Stimulated activated CD4-positive, alpha-beta T cell treated with anti-CD3 and anti-CD28 coated beads, Interleukin-4, amount 100 ng/mL, for 24 hours (primary cell): ENCODE data around the gene FOXN3.

Experiments
- DNase-seq: peaks from one replicate; pipeline ENCODE4 v3.0.0-alpha.2; 2020

The FOXN3 gene

DNA sequence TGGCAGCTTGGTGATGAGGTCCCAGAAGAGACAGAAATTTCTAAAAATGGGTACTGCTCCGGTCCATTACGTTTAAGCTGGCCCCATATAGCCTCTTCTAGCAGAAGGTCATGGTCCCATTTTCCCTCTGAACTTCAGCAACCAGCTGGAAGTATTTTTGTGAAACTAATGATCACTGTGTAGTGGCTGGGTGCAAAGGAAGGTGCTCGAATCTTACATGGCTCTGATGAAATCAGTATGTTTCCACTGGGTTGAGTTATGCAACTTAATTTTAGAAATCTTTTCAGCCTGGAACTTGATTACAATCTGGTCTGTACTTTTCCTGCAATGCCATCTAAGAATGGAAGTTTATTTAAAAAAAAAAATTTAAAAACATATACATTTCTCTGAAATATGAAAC is 228.5 kb downstream of the FOXN3 start:
- no peak for DNase-seq

GRCh38 chr14:89187501-89187900 is 229.5 kb downstream of the FOXN3 start:
- no peak for DNase-seq

DNA sequence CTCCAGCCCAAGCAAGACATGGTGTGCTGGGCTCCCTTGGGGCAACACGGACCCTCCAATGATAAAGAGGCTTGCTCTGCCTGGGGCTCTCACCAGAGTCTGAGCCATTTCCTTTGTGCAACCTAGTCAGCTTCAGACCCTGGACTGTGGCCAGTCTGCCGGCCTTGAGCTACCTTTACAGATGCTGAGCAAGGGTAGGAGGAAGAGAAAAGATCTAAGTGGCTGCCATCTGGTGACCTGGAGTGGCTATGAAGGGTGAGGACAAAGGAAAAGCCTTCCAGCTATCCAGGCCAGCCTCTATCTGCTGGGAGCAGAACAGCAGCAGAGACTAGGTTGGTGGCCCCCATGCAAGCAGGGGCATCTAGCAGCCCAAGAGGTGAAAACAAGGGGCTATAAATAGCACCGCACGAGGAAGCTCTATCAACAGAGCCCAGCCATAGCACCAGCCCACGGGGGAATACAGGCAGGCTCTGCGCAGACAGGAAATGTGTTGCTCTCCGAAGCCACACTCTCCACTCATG is 230.1 kb downstream of the FOXN3 start:
- DNase-seq: no peak

DNA sequence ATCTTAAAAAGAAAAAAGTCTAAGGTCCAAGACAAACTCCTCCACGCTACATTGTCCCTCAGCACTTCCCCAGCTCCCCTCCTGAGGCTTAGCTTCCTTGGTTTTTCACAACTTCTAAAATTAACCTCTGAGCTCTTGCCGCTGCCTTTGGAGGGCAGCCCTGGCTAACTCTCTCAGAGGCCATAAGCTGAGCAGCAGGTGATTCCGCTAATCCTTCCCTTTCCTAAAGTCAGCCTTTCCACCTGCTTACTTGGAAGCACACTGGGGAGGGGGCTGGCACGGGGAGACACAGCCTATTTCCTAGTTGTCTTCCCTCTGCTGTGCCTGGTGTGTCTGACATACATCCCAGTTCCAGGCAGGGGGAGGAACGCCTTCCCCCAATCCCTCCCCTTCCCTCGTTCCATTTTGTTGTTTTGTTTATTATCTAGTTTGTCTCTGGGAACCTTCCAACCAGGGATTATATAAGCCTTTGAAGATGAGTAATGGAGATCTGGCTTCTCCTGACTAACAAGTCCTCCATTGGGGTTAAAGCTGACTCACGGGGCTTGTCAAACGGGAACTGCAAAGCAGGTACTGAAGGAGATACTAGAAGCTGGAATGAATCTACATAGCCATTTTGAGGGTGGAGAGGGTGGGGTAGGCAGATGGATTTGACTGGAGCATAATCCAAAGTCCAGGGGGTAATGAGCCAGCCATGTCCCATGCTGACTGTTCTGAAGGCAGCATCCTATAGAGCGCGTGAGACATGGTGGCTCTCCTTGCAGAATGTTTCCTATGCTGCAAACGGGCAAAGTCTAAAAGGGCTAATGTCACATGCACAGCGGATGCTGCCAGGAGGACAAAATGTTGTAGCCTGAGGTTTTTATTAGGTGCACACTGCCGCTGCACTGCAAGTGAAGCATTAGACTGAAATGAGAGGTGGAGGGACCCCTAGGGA is 230.8 kb downstream of the FOXN3 start:
- no peak for DNase-seq

DNA sequence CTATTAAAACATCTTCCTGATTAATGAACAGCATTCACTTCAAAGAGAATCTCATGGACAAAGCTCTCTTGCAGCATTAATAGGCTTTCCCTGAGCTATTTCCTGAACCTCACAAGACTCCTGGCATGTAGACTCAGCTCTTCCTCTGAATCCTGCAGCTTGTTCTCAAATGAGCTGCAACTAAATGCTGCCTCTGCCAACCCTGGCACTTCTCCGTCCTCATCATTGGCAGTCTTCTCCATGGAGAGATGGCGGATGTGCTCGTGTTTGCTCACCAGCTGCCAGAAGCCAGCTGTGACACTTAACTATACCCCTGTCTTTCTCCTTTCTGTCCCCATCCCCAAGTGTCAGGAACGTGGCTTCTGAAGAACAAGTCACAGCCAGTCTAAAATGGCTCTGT is 232.1 kb downstream of the FOXN3 start:
- no peak for DNase-seq

- no peak for DNase-seq
These were observed 234.7 kb downstream of the FOXN3 start for GRCh38 chr14:89182326-89182725.

DNA sequence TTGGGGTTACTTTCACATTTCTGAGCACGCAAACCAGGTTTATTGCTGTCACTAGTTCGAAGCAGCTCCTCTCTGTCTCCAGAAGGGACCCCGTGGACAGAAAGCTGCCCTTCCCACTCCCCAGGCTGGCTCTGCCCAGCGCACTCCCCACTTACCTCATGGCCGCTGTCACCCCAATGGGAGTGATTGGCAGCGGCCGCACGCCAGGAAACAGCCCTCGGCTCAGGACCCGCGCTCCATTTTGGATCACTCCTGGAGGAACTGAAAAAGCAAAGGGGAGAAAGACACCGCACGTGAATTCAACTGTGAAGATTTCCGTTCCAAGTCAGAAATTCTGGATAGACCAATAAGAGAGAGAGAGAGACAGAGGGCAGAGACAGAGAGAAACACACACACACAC is 236.5 kb downstream of the FOXN3 start:
- DNase-seq: no peak

GRCh38 chr14:89179891-89180404 is 237.1 kb downstream of the FOXN3 start:
- DNase-seq: no peak

GRCh38 chr14:89178800-89179535 is 238.1 kb downstream of the FOXN3 start:
- DNase-seq: no peak

- DNase-seq: no peak
These were observed 238.7 kb downstream of the FOXN3 start for GRCh38 chr14:89178376-89178775.

GRCh38 chr14:89175881-89176799 is 240.9 kb downstream of the FOXN3 start:
- DNase-seq: no peak

DNA sequence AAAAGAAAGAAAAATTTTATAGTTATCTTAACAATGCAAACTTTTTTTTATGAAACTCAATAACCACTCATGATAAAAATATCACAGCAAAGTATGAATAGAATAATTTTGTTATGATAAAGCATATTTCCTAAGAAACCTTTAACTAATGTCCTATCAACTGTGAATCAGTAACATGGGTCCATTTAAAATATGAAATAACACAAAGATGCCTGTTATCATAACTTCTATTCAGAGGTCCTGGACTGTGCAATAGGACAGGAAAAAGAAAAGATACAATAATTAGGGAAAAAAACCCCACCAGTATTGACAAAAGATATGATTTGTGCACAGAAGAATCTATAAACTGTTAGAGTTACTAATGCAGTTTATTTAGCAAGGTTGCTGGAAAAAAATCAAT is 245.4 kb downstream of the FOXN3 start:
- DNase-seq: no peak

DNA sequence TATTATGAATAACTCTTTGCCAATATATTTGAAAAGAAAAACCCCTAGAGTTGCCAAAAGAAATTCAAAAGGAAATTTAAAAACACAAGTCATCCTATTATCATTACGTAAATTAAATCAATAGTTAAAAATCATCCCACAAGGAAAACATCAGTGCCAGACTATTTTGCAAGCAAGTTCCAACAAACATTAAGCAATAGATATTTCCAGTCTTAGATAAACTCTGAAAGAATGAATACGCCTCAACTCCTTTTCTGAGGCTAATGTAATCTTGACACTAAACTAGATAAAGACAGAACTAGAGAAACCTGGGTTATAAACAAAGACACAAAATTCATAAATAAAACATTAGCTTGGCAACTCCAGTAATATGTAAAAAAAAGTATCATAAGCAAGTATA is 245.9 kb downstream of the FOXN3 start:
- no peak for DNase-seq

GRCh38 chr14:89167705-89168104 is 249.3 kb downstream of the FOXN3 start:
- no peak for DNase-seq

GRCh38 chr14:89166633-89167032 is 250.4 kb downstream of the FOXN3 start:
- DNase-seq: no peak

DNA sequence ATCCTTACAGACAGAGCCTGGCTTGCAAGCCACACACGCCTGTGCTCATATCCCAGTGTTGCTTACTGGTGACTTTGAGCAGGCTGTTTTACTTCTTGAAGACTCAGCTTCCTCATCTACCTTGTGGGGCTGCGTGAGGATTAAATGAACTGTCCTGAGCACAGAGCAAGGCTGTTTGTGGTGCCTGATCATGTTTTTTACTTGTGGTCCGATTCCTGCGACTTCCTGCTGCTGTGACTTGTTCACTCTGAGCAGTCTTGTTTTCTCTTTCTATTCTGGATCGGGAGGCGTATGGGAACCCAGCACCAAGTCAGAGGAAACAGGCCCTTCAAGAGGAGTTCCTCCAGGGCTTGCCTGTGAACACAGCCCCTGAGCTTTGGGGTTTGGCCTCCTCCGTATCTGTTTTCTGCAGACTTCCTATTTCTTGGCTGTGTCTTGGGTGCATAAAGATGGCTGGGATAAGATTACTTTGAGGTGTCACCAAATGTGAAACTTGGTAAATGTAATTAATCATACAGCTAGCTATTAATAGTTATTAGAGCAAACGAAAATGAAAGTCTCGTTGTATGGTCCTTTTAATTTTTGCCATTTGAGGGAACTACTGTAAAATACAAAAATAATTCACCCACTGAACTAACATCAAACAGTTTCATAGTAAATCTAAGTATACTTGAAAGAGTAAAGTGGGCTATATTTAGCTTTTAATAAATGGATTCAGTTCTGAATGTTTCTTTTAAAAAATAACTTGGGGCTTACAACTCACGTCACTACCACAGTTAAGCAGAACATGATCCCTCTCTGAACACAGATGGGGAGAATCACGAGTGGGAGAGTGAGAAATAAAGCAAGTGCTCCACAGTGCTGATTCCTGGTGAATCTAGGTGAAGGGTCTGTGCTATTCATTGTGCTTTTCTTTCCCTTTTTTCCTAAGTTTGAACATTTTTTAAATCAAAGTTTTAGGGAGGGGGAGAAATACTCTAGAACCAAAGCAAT is 251.5 kb downstream of the FOXN3 start:
- DNase-seq: no peak

DNA sequence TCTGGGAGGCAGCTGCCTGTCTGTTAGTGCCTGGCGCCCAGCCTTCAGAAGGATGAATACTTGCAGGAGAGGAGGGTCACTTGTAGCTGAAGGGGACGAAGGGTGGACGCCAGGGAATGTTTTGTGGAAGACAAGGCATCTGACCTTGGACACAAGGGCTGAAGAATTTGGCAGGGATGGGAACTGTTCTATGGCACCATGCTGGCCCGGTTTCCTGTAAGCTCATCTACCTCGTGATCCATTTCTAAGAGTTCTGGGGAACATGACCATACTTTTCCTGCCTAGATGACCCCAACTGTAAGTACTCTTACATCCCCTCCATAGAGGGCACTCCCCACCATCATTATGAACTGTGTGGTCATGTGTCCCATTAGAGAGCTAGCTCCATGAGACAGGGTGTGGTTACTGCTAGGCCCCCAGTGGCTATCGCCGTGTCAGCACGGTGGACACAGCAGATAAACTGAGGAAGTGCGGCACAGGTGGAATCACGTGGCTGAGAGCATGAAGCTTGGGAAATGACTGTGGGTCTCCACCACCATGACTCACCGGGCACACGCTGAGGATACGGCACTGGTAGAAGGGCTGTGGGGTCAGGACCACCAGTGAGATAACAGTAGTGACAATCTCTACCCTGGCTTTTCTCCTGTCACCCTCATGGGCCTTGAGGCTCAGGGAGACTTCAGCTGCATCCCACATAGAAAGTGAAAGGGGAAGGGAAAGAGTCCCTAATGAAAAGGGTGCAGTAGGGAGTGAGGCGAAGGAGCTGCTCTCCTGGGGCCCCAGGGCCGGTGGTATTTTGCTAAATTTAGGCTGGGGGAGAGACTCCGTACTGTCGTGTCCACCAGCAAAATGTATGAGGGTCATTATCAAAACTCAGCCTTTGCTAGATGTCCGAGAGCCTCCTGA is 252.6 kb downstream of the FOXN3 start:
- DNase-seq: no peak

- DNase-seq: no peak
These were observed 253.9 kb downstream of the FOXN3 start for GRCh38 chr14:89163031-89163636.

DNA sequence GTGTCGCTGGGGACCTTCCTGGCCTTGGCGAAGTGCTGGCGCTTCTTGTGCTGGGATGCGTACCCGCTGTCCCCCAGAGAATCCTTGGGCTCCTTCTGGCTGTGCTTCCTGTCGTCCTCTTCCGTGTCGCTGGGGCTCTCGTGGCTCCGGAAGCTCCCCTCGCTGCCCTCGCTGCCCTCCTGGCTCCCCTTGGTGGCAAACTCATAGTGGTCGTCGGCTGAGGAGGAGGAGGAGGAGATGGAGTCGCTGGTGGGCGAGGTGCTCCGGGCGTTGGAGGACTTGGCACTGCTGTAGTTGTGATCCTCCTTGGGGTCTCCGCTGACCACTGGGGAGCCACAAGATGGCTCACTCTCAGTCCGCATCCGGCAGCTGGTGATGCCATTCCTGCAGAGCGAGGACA is 254.4 kb downstream of the FOXN3 start:
- DNase-seq: no peak

- no peak for DNase-seq
These were observed 256.6 kb downstream of the FOXN3 start for GRCh38 chr14:89160437-89160836.
